ENCODE measurements around the gene MN1.

DNA sequence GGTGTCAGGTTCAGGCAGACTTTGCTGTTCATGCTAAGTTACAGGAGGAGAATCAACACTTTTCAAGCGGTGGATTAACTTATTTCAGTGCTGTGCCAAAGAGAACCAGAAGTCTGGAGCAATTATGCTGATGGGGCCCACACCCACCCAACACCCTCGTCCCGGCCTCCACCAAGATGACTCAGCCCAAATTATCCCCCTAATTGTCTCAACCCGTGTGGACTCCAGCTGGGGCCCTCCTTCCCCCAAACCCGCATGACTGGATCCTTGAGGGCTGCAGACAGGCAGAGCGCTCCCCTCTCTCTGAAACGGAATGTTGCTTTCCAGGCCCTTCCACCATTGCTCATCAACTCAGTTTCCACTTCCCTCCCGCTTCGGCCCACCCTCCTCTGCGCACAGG, 34.6 kb upstream of the MN1 start:
- TF ChIP-seq, protein P1, sequence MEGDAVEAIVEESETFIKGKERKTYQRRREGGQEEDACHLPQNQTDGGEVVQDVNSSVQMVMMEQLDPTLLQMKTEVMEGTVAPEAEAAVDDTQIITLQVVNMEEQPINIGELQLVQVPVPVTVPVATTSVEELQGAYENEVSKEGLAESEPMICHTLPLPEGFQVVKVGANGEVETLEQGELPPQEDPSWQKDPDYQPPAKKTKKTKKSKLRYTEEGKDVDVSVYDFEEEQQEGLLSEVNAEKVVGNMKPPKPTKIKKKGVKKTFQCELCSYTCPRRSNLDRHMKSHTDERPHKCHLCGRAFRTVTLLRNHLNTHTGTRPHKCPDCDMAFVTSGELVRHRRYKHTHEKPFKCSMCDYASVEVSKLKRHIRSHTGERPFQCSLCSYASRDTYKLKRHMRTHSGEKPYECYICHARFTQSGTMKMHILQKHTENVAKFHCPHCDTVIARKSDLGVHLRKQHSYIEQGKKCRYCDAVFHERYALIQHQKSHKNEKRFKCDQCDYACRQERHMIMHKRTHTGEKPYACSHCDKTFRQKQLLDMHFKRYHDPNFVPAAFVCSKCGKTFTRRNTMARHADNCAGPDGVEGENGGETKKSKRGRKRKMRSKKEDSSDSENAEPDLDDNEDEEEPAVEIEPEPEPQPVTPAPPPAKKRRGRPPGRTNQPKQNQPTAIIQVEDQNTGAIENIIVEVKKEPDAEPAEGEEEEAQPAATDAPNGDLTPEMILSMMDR (IDR thresholded peaks at IDR 0.05): no peak
- TF ChIP-seq POLR2A (IDR thresholded peaks at IDR 0.05): no peak
